ENCODE data around the gene OR4P4. TPM values are rescaled to one million over a fixed set of nuclear protein-coding genes. Genes with fewer than 3 reads are reported as not detected.

The OR4P4 gene
- total and polyA plus RNA-seq, 10 of the 15 experiments (the other 5 are each of a cell fraction or from before 2014, with no cell fraction given): not detected

GRCh38 chr11:55658608-55659007, 23.7 kb downstream of the OR4P4 start (continued):
- TF ChIP-seq ZBTB40 (IDR thresholded peaks at IDR 0.05; ENCODE audit: borderline replicate concordance): no peak

- POLR2A ChIA-PET: no interaction called here
- intact Hi-C loops (cut with micrococcal nuclease; ENCODE audit: unreplicated experiment): no loop called here
- ATAC-seq: no peak
- Histone ChIP-seq H3K9me3 (replicated peaks; ENCODE audit: control insufficient read depth, insufficient read depth, low read length) (no peaks in the 10 kb centered on the region), H3K27ac (ENCODE audit: control insufficient read depth, insufficient read depth) (no peak within 1 kb of the TSS), H3K9ac (ENCODE audit: control insufficient read depth, insufficient read depth, low read length) (no peak within 1 kb of the TSS), H3K4me2 (ENCODE audit: control insufficient read depth, insufficient read depth) (no peak within 1 kb of the TSS), H2AFZ (ENCODE audit: control insufficient read depth, low read depth, low read length) (no peak within 1 kb of the TSS), H3K4me3 (no peak within 1 kb of the TSS), H3K4me1 (ENCODE audit: control insufficient read depth, insufficient read depth, low read length) (no peaks in the 10 kb centered on the region), H3K79me2 (ENCODE audit: control insufficient read depth, insufficient read depth, low read length) (no peaks in the 10 kb centered on the region), H3K27me3 (replicated peaks in 1 of 2; ENCODE audit: control insufficient read depth in 2 of 2, insufficient read depth in 2 of 2, low read length in 1 of 2) (no peaks in the 10 kb centered on the region), H4K20me1 (ENCODE audit: control insufficient read depth, insufficient read depth) (no peaks in the 10 kb centered on the region), H3K36me3 (ENCODE audit: control insufficient read depth in 2 of 2, insufficient read depth in 2 of 2, low read length in 1 of 2) (no peaks in the 10 kb centered on the region)
- no peak for DNase-seq (ENCODE audit: low read depth, low spot score)
- TF ChIP-seq ETV6 (conservative IDR thresholded peaks at IDR 0.05 in 1 of 2, IDR thresholded peaks at IDR 0.05 in 1 of 2; ENCODE audit: borderline replicate concordance in 1 of 2, low read depth in 1 of 2) (no peak), CBFB (IDR thresholded peaks at IDR 0.05; ENCODE audit: low read depth) (no peak), KDM1A (IDR thresholded peaks at IDR 0.05; ENCODE audit: borderline replicate concordance) (no peak), ASH2L (IDR thresholded peaks at IDR 0.05; ENCODE audit: borderline replicate concordance, low read depth) (no peak)
- WGBS (ENCODE audit: insufficient coverage, insufficient replicate concordance, low lambda C conversion rate, missing lambda C conversion rate): 80% methylated on average over 1 of the region's 1 CpG
- no TSS peak for BruUV-seq (replicated peaks)
- SMC1A ChIA-PET (ENCODE audit: uncharacterized antibody, unreplicated experiment): no interaction called here
- in situ Hi-C loops (cut with MboI): no loop called here
- no peak for FAIRE-seq
- CTCF ChIA-PET: no interaction called here
- RAD21 ChIA-PET (ENCODE audit: unreplicated experiment): no interaction called here
Observed at GRCh38 chr11:55661901-55662300, 27.0 kb downstream of the OR4P4 start, which contains the start of gene OR4C6. TSS of gene OR4C6 (plus strand) at chr11:55662201. CDS start at chr11:55665167, 2,966 bp downstream.

Measured in GM12878 (cell line).